Measurements from ENCODE around the gene RBSN. TPM values are rescaled to one million over a fixed set of nuclear protein-coding genes. Genes with fewer than 3 reads are reported as not detected.

The RBSN gene
- total RNA-seq, 1 experiment from 2014 or later: 18.4 TPM

- CTCF ChIA-PET: interaction anchor here (1.8 kb wide), 1 partner anchor 295 kb away, joined by 6 read pairs; no protein-coding TSS in a partner anchor
- BruUV-seq (replicated peaks): no TSS peak
Measured at GRCh38 chr3:15110206-15110605, 11.3 kb upstream of the RBSN start.

More at GRCh38 chr3:15110206-15110605, 11.3 kb upstream of the RBSN start:
- H4K20me1 ChIP-seq (ENCODE audit: insufficient read depth): no peaks in the 10 kb centered on the region
- H2AFZ ChIP-seq (ENCODE audit: low read depth, low read length, poor library complexity, severe bottlenecking): no peak overlapping the region
- H3K4me2 ChIP-seq (ENCODE audit: low read length): no peak overlapping the region
- ChIA-PET RAD21 (ENCODE audit: low non-redundant PET in 1 of 2, low total read pairs in 2 of 2, uncharacterized antibody in 2 of 2, unreplicated experiment in 2 of 2) (no interaction called here), POLR2A (no interaction called here)
- no peaks in the 10 kb centered on the region for H3K9me3 ChIP-seq (ENCODE audit: control insufficient read depth in 1 of 2, insufficient read depth in 1 of 2, low read depth in 1 of 2, low read length in 2 of 2)
- H3K27ac ChIP-seq (ENCODE audit: low read depth, low read length): no peak overlapping the region
- H3K9me2 ChIP-seq (ENCODE audit: insufficient read depth): no peaks in the 10 kb centered on the region
- no peaks in the 10 kb centered on the region for H3K36me3 ChIP-seq (ENCODE audit: control insufficient read depth in 1 of 2, insufficient read depth in 2 of 2, low read length in 2 of 2)
- H3K27me3 ChIP-seq (ENCODE audit: insufficient read depth, low read length): no peaks in the 10 kb centered on the region
- H3K4me1 ChIP-seq (ENCODE audit: control insufficient read depth in 1 of 2, insufficient read depth in 2 of 2, low read length in 2 of 2): peaks cover 0 to 5% of the 10 kb centered on the region in 2 experiments; a peak in 1 of 4 replicates
- no peak for ATAC-seq
- no peak overlapping the region for H3K4me3 ChIP-seq (replicated peaks in 1 of 2; ENCODE audit: low read depth in 1 of 2, low read length in 2 of 2)
- intact Hi-C loops (cut with micrococcal nuclease): no loop called here
- no peak overlapping the region for H3K9ac ChIP-seq (ENCODE audit: low read length)
- DNase-seq (ENCODE audit: low read depth, low spot score): no peak
- H3K79me2 ChIP-seq (ENCODE audit: insufficient read depth, low read length): no peaks in the 10 kb centered on the region
- TF ChIP-seq POLR2A (IDR thresholded peaks at IDR 0.05; ENCODE audit: borderline replicate concordance, extremely low read depth, insufficient read depth, insufficient read length) (no peak), SRF (IDR thresholded peaks at IDR 0.05; ENCODE audit: low read depth) (no peak), REST (IDR thresholded peaks at IDR 0.05; ENCODE audit: low read depth) (no peak), YY1 (IDR thresholded peaks at IDR 0.05; ENCODE audit: extremely low read depth, insufficient replicate concordance, low read depth, low read length) (no peak), EGR1 (IDR thresholded peaks at IDR 0.05; ENCODE audit: low read depth) (no peak), EZH2 (IDR thresholded peaks at IDR 0.05) (no peak), CBX3 (IDR thresholded peaks at IDR 0.05; ENCODE audit: low read depth) (no peak), EZH2phosphoT487 (IDR thresholded peaks at IDR 0.05; ENCODE audit: borderline replicate concordance) (no peak), ELF1 (IDR thresholded peaks at IDR 0.05; ENCODE audit: borderline replicate concordance, low read depth) (no peak), CEBPB (IDR thresholded peaks at IDR 0.05; ENCODE audit: low read depth) (no peak)

Data from HCT116 (cell line).